Gastroesophageal sphincter (tissue), 4 donors: Measurements from ENCODE around the gene TCIRG1. TPM values are rescaled to one million over a fixed set of nuclear protein-coding genes. Genes with fewer than 3 reads are reported as not detected.

Source experiments
- ATAC-seq: fragments of 150-250 bp; one replicate; pipeline ENCODE4 v1.9.1; 2016; ENCODE audit warnings: mild to moderate bottlenecking, moderate library complexity
- H3K27ac ChIP-seq, 4 donors: fragments of 200-600 bp; sonication (generic) in 3 of 4; 1 replicate in 3 of 4; 2 replicates in 1 of 4; pipeline ENCODE4 v1.5.1; 2016 to 2019
- H3K27me3 ChIP-seq: fragments of 200-600 bp; sonication (generic); one replicate; pipeline ENCODE4 v1.5.1; 2019
- H3K36me3 ChIP-seq, 2 donors: fragments of 200-600 bp; sonication (generic); one replicate each; pipeline ENCODE4 v1.5.1; 2019; ENCODE audit warnings: control low read depth in 1 of 2
- H3K4me1 ChIP-seq, 3 donors: fragments of 200-600 bp; sonication (generic); 1 replicate in 2 of 3; 2 replicates in 1 of 3; pipeline ENCODE4 v1.5.1; 2016 to 2019; ENCODE audit warnings: control low read depth in 2 of 3
- H3K4me3 ChIP-seq, 2 donors: fragments of 200-600 bp; sonication (generic); one replicate each; pipeline ENCODE4 v1.5.1; 2019; ENCODE audit warnings: mild to moderate bottlenecking in 1 of 2, moderate library complexity in 1 of 2
- H3K9me3 ChIP-seq, 3 donors: fragments of 200-600 bp; sonication (generic); one replicate each; pipeline ENCODE4 v1.5.1; 2017 to 2019; ENCODE audit warnings: control low read depth in 2 of 3
- CTCF ChIP-seq, 4 experiments: fragments of 200-600 bp in 2 of 4; fragments of 450-650 bp in 2 of 4; sonication (generic) in 1 of 4; IDR thresholded peaks; one replicate each; pipeline ENCODE4 v1.5.1; 2017 to 2019; ENCODE audit warnings: antibody characterized with exemption in 4 of 4, mild to moderate bottlenecking in 2 of 4, moderate library complexity in 2 of 4
- EP300 ChIP-seq: sonication (generic); formaldehyde crosslinking; IDR thresholded peaks from one replicate; pipeline ENCODE4 v1.6.1; 2017; ENCODE audit warnings: antibody characterized with exemption, mild to moderate bottlenecking
- POLR2A ChIP-seq, 2 donors: fragments of 450-650 bp; IDR thresholded peaks; one replicate each; pipeline ENCODE4 v1.6.1; 2017; ENCODE audit warnings: antibody characterized with exemption in 2 of 2, mild to moderate bottlenecking in 2 of 2, moderate library complexity in 1 of 2
- POLR2AphosphoS5 ChIP-seq: sonication (generic); formaldehyde crosslinking; IDR thresholded peaks from one replicate; pipeline ENCODE4 v1.6.1; 2017; ENCODE audit warnings: antibody characterized with exemption
- WGBS, 2 donors: methylation state at CpG; one replicate each; pipeline ENCODE4 v1.1.5; 2018; ENCODE audit warnings: low coverage in 1 of 2; 5-methylcytosine and 5-hydroxymethylcytosine counted together
- total RNA-seq, 4 donors: library from RNA; depleted of rRNA; stranded (reverse); fragments of >200 nt; gene quantifications; one replicate each; pipeline ENCODE4 v1.1.0, GENCODE V29; 2016

TCIRG1 gene
- total RNA-seq, 4 donors from 2014 or later, result 44.5 to 140 (median 81.2) TPM

GRCh38 chr11:67996051-67996450 lies 42.8 kb upstream of the TCIRG1 start:
- Histone ChIP-seq H3K4me3 (no peak overlapping the region), H3K36me3 (peaks cover 0 to 16% of the 10 kb centered on the region in 2 donors), H3K27ac (no peak overlapping the region), H3K4me1 (peaks cover 0 to 9% (median 7%) of the 10 kb centered on the region in 3 donors), H3K27me3 (peaks cover 9% of the 10 kb centered on the region), H3K9me3 (no peaks in the 10 kb centered on the region)
- no peak for ATAC-seq
- 88 to 93% methylated on average over 2 to 3 of the region's 13 CpGs for WGBS, 2 donors
- no peak for TF ChIP-seq POLR2AphosphoS5
- no peak for TF ChIP-seq EP300
- TF ChIP-seq CTCF (IDR thresholded peaks at IDR 0.05), result no peak
- no peak for TF ChIP-seq POLR2A (IDR thresholded peaks at IDR 0.05)

GRCh38 chr11:67996622-67997474 lies 42.0 kb upstream of the TCIRG1 start:
- Histone ChIP-seq H3K9me3 (no peaks in the 10 kb centered on the region), H3K27ac (no peak overlapping the region), H3K27me3 (peaks cover under 1% of the 10 kb centered on the region), H3K36me3 (peaks cover 0 to 16% of the 10 kb centered on the region in 2 donors), H3K4me1 (peaks cover 0 to 1% (median 0%) of the 10 kb centered on the region in 3 donors), H3K4me3 (no peak overlapping the region)
- peak; percentile 82 for ATAC-seq
- TF ChIP-seq POLR2A (IDR thresholded peaks at IDR 0.05) (no peak), CTCF (IDR thresholded peaks at IDR 0.05) (no peak), POLR2AphosphoS5 (no peak), EP300 (no peak)
- WGBS, 2 donors, result 47 to 57% methylated on average over 18 to 24 of the region's 41 CpGs

GRCh38 chr11:67997475-67997921 lies 41.3 kb upstream of the TCIRG1 start:
- Histone ChIP-seq H3K36me3 (peaks cover 0 to 16% of the 10 kb centered on the region in 2 donors), H3K4me1 (peaks cover 0 to 1% (median 0%) of the 10 kb centered on the region in 3 donors), H3K9me3 (no peaks in the 10 kb centered on the region), H3K27ac (no peak overlapping the region), H3K27me3 (no peaks in the 10 kb centered on the region), H3K4me3 (no peak overlapping the region)
- no peak for ATAC-seq
- 89 to 98% methylated on average over 7 to 8 of the region's 29 CpGs for WGBS, 2 donors
- TF ChIP-seq POLR2AphosphoS5 (no peak), EP300 (no peak), POLR2A (IDR thresholded peaks at IDR 0.05) (no peak), CTCF (IDR thresholded peaks at IDR 0.05) (no peak)

- H3K4me3 ChIP-seq, result no peak overlapping the region
- no peak for ATAC-seq
- WGBS, 2 donors, result 94 to 100% methylated on average over 2 to 3 of the region's 9 CpGs
- H3K4me1 ChIP-seq, result peaks cover 0 to 10% (median 0%) of the 10 kb centered on the region in 3 donors
- no peaks in the 10 kb centered on the region for H3K9me3 ChIP-seq
- no peak overlapping the region for H3K27ac ChIP-seq
- H3K27me3 ChIP-seq, result no peaks in the 10 kb centered on the region
- TF ChIP-seq CTCF (IDR thresholded peaks at IDR 0.05) (no peak), POLR2AphosphoS5 (no peak), POLR2A (IDR thresholded peaks at IDR 0.05) (no peak), EP300 (no peak)
- peaks cover 0 to 16% of the 10 kb centered on the region in 2 donors for H3K36me3 ChIP-seq
These were observed 40.4 kb upstream of the TCIRG1 start for GRCh38 chr11:67998150-67999045.
